Prostate gland (tissue), 2 donors: ENCODE results near the gene PTPN12. TPM values are rescaled to one million over a fixed set of nuclear protein-coding genes. Genes with fewer than 3 reads are reported as not detected.
A peak's percentile ranks its signal among the peaks of the same experiment; 100 is the strongest.

Experiments
- DNase-seq: peaks from one replicate; pipeline ENCODE4 v3.0.0-alpha.2; 2019; ENCODE audit warnings: low spot score
- H3K27ac ChIP-seq, 2 donors: fragments of 200-600 bp; sonication (generic); 2 replicates each; pipeline ENCODE4 v1.5.1; 2017 to 2019
- H3K27me3 ChIP-seq: fragments of 200-600 bp; sonication (generic); replicated peaks from 2 replicates; pipeline ENCODE4 v1.5.1; 2019; ENCODE audit not compliant: insufficient read depth
- H3K36me3 ChIP-seq, 2 donors: fragments of 200-600 bp; sonication (generic); 1 replicate in 1 of 2; 2 replicates in 1 of 2; pipeline versions ENCODE4 v1.5.1 to v1.8.1; 2017 to 2019
- H3K4me1 ChIP-seq: fragments of 200-600 bp; sonication (generic); replicated peaks from 2 replicates; pipeline ENCODE4 v1.5.1; 2019
- H3K4me3 ChIP-seq, 2 donors: fragments of 200-600 bp; sonication (generic); 2 replicates each; pipeline ENCODE4 v1.5.1; 2017 to 2019
- H3K9me3 ChIP-seq: fragments of 200-600 bp; sonication (generic); 2 replicates; pipeline ENCODE4 v1.5.1; 2017
- CTCF ChIP-seq, 4 experiments: fragments of 200-600 bp in 2 of 4; fragments of 450-650 bp in 2 of 4; sonication (generic) in 2 of 4; IDR thresholded peaks; 1 replicate in 3 of 4; 2 replicates in 1 of 4; pipeline ENCODE4 v1.5.1; 2016 to 2019; ENCODE audit warnings: antibody characterized with exemption in 4 of 4, mild to moderate bottlenecking in 2 of 4, moderate library complexity in 2 of 4
- POLR2A ChIP-seq: fragments of 450-650 bp; IDR thresholded peaks from one replicate; pipeline ENCODE4 v1.6.1; 2016; ENCODE audit warnings: antibody characterized with exemption, mild to moderate bottlenecking
- POLR2AphosphoS5 ChIP-seq: sonication (generic); formaldehyde crosslinking; IDR thresholded peaks from one replicate; pipeline ENCODE4 v1.6.1; 2017; ENCODE audit warnings: antibody characterized with exemption
- WGBS: methylation state at CpG from one replicate; pipeline ENCODE4 v1.1.5; 2018; 5-methylcytosine and 5-hydroxymethylcytosine counted together
- intact Hi-C: fragments of 100-400 bp; cut with DNase I; formaldehyde crosslinking; loops from one replicate; pipeline ENCODE4 v1.14.2; 2022
- total RNA-seq, 2 donors: library from RNA; depleted of rRNA; stranded (reverse); fragments of >200 nt; gene quantifications; one replicate each; pipeline ENCODE4 v1.1.0, GENCODE V29; 2016

The PTPN12 gene
- total RNA-seq, 2 donors from 2014 or later: 28.0 to 63.6 TPM

GRCh38 chr7:77653572-77653971, 116.5 kb downstream of the PTPN12 start:
- H3K27ac ChIP-seq: no peak overlapping the region
- no peaks in the 10 kb centered on the region for H3K4me1 ChIP-seq
- peak; percentile 32 for DNase-seq
- intact Hi-C loops: loop anchor here (10.0 kb wide), 1 partner anchor 281 kb away; no protein-coding TSS in a partner anchor
- peak; percentile 25 for TF ChIP-seq POLR2AphosphoS5
- no peak for TF ChIP-seq CTCF (IDR thresholded peaks at IDR 0.05)
- no peak overlapping the region for H3K4me3 ChIP-seq
- H3K9me3 ChIP-seq: no peaks in the 10 kb centered on the region
- H3K36me3 ChIP-seq: no peaks in the 10 kb centered on the region
- no peaks in the 10 kb centered on the region for H3K27me3 ChIP-seq
- 28% methylated on average over 2 of the region's 2 CpGs for WGBS

GRCh38 chr7:77655356-77655755, 118.3 kb downstream of the PTPN12 start:
- intact Hi-C loops: loop anchor here (5.0 to 10.0 kb wide), 2 partner anchors 102 to 279 kb away; no protein-coding TSS in a partner anchor
- TF ChIP-seq POLR2A (no peak), CTCF (IDR thresholded peaks at IDR 0.05) (no peak), POLR2AphosphoS5 (no peak)
- no peak for DNase-seq
- H3K36me3 ChIP-seq: no peaks in the 10 kb centered on the region
- no peaks in the 10 kb centered on the region for H3K27me3 ChIP-seq
- no peak overlapping the region for H3K4me3 ChIP-seq
- no peak overlapping the region for H3K27ac ChIP-seq
- 100% methylated on average over 1 of the region's 1 CpG for WGBS
- H3K9me3 ChIP-seq: no peaks in the 10 kb centered on the region
- H3K4me1 ChIP-seq: no peaks in the 10 kb centered on the region

- Histone ChIP-seq H3K27ac (no peak overlapping the region), H3K4me1 (no peaks in the 10 kb centered on the region), H3K27me3 (no peaks in the 10 kb centered on the region), H3K4me3 (no peak overlapping the region), H3K9me3 (no peaks in the 10 kb centered on the region), H3K36me3 (no peaks in the 10 kb centered on the region)
- intact Hi-C loops: loop anchor here (5.0 to 10.0 kb wide), 2 partner anchors 101 to 279 kb away; no protein-coding TSS in a partner anchor
- TF ChIP-seq POLR2AphosphoS5: no peak
- TF ChIP-seq POLR2A: no peak
- TF ChIP-seq CTCF (IDR thresholded peaks at IDR 0.05): no peak
- DNase-seq: peak; percentile 20
- WGBS: 67% methylated on average over 9 of the region's 9 CpGs
Measured at GRCh38 chr7:77655836-77656455, 118.9 kb downstream of the PTPN12 start.

GRCh38 chr7:77657427-77658224, 120.5 kb downstream of the PTPN12 start:
- Histone ChIP-seq H3K27ac (no peak overlapping the region), H3K9me3 (no peaks in the 10 kb centered on the region), H3K27me3 (no peaks in the 10 kb centered on the region), H3K4me1 (no peaks in the 10 kb centered on the region), H3K4me3 (no peak overlapping the region), H3K36me3 (no peaks in the 10 kb centered on the region)
- WGBS: 95% methylated on average over 1 of the region's 1 CpG
- peak; percentile 49 for DNase-seq
- TF ChIP-seq CTCF (IDR thresholded peaks at IDR 0.05) (peak in 3 of 4 experiments; percentile 26 to 68 (median 65)), POLR2AphosphoS5 (no peak)
- intact Hi-C loops: loop anchor here (5.0 to 10.0 kb wide), 2 partner anchors 100 to 277 kb away; no protein-coding TSS in a partner anchor
